K562 (cell line): ENCODE results near the gene YES1. TPM values are rescaled to one million over a fixed set of nuclear protein-coding genes. Genes with fewer than 3 reads are reported as not detected.

Experiments
- CBX2 ChIP-seq: fragments of 200-600 bp; sonication (generic); IDR thresholded peaks from one replicate; pipeline ENCODE4 v1.6.1; 2012; ENCODE audit warnings: mild to moderate bottlenecking, low read length, inconsistent platforms; ENCODE audit not compliant: insufficient read depth, poor library complexity, severe bottlenecking
- HDAC2 ChIP-seq: fragments of 450-650 bp; IDR thresholded peaks from 2 replicates; pipeline ENCODE4 v1.6.1; 2016; ENCODE audit warnings: mild to moderate bottlenecking
- HOMEZ ChIP-seq: fragments of 250-450 bp; sonication (Bioruptor Pico); IDR thresholded peaks from 2 replicates; pipeline ENCODE4 v1.4.0; 2020; ENCODE audit warnings: mild to moderate bottlenecking, moderate library complexity
- LARP7 ChIP-seq: fragments of 450-650 bp; IDR thresholded peaks from 2 replicates; pipeline ENCODE4 v1.6.1; 2016
- MTA1 ChIP-seq: fragments of 450-650 bp; IDR thresholded peaks from 2 replicates; pipeline ENCODE4 v1.6.1; 2017; ENCODE audit warnings: borderline replicate concordance
- MXI1 ChIP-seq: IDR thresholded peaks from 2 replicates; pipeline ENCODE4 v1.6.1; 2011; ENCODE audit warnings: low read depth, mild to moderate bottlenecking, improper control_type of control experiment, low read length
- MYNN ChIP-seq, 2 experiments: sonication (generic); formaldehyde crosslinking in 1 of 2; IDR thresholded peaks; 2 replicates each; pipeline versions ENCODE4 v1.5.0 to v1.6.1; 2016 to 2020; ENCODE audit warnings: antibody characterized with exemption in 1 of 2, missing genetic modification reagents in 1 of 2
- NFATC3 ChIP-seq: fragments of 450-650 bp; IDR thresholded peaks from 2 replicates; pipeline ENCODE4 v1.6.1; 2017; ENCODE audit warnings: mild to moderate bottlenecking
- NKRF ChIP-seq: fragments of 450-650 bp; IDR thresholded peaks from 2 replicates; pipeline ENCODE4 v1.6.1; 2016; ENCODE audit warnings: borderline replicate concordance
- PRDM10 ChIP-seq: fragments of 450-650 bp; IDR thresholded peaks from 2 replicates; pipeline ENCODE4 v1.6.1; 2018; ENCODE audit not compliant: partially characterized antibody
- RAD51 ChIP-seq: fragments of 450-650 bp; IDR thresholded peaks from 2 replicates; pipeline ENCODE4 v1.7.1; 2016; ENCODE audit warnings: low read depth, mild to moderate bottlenecking, borderline replicate concordance
- RBFOX2 ChIP-seq: fragments of 200-400 bp; formaldehyde crosslinking; IDR thresholded peaks from 2 replicates; pipeline ENCODE4 v1.6.1; 2017; ENCODE audit warnings: low read depth, mild to moderate bottlenecking, low read length, moderate library complexity
- SMARCA5 ChIP-seq: fragments of 450-650 bp; IDR thresholded peaks from 2 replicates; pipeline ENCODE4 v1.6.1; 2016
- SMARCE1 ChIP-seq: fragments of 450-650 bp; IDR thresholded peaks from 2 replicates; pipeline ENCODE4 v1.7.1; 2016; ENCODE audit warnings: mild to moderate bottlenecking
- SMC3 ChIP-seq: conservative IDR thresholded peaks from 2 replicates; pipeline ENCODE4 v1.6.1; 2011; ENCODE audit warnings: low read depth, low read length, improper control_type of control experiment; ENCODE audit not compliant: insufficient read depth
- TBP ChIP-seq: optimal IDR thresholded peaks from 2 replicates; pipeline ENCODE3; 2011; ENCODE audit warnings: low read depth, low read length, improper control_type of control experiment
- VEZF1 ChIP-seq: fragments of 200-800 bp; sonication (Bioruptor generic); IDR thresholded peaks from 2 replicates; pipeline ENCODE4 v1.6.1; 2017; ENCODE audit warnings: missing genetic modification characterization, missing compliant biosample characterization
- ZNF197 ChIP-seq: fragments of 200-800 bp; sonication (Bioruptor generic); IDR thresholded peaks from 2 replicates; pipeline ENCODE4 v1.6.1; 2016; ENCODE audit warnings: low read depth, missing genetic modification characterization, missing compliant biosample characterization
- ZNF212 ChIP-seq: fragments of 450-650 bp; formaldehyde crosslinking; IDR thresholded peaks from 2 replicates; pipeline ENCODE4 v1.4.0; 2020; ENCODE audit warnings: mild to moderate bottlenecking
- ZNF311 ChIP-seq: fragments of 250-450 bp; sonication (Bioruptor Pico); IDR thresholded peaks from 2 replicates; pipeline ENCODE4 v1.4.0; 2020; ENCODE audit warnings: mild to moderate bottlenecking, moderate library complexity
- ZNF586 ChIP-seq: fragments of 450-650 bp; formaldehyde crosslinking; conservative IDR thresholded peaks from 2 replicates; pipeline ENCODE4 v1.4.0; 2020; ENCODE audit warnings: mild to moderate bottlenecking, moderate library complexity
- polyA plus RNA-seq, 8 experiments: library from polyadenylated mRNA; depleted of rRNA in 4 of 8; stranded (reverse) in 5 of 8; unstranded in 3 of 8; fragments of >200 nt; fragmentation: Nextera tagmentation in 2 of 8; fragmentation: Illumina TruSeq in 1 of 8; extraction: Ambion mirVana in 2 of 8; extraction: Trizol in 1 of 8; gene quantifications; 2 replicates each; pipeline versions ENCODE4 v1.2.1 to v1.2.3, GENCODE V29; 2011 to 2014; ENCODE audit warnings: inconsistent platforms in 1 of 8, missing spikeins in 1 of 8
- total RNA-seq, 7 experiments: library from RNA; depleted of rRNA in 6 of 7; stranded (reverse); fragments of >200 nt in 6 of 7; fragmentation: Illumina TruSeq in 2 of 7; extraction: Trizol in 2 of 7; gene quantifications; 2 replicates each; pipeline versions ENCODE4 v1.2.1 to v1.2.3, GENCODE V29; 2011 to 2021; ENCODE audit warnings: low replicate concordance in 1 of 7

YES1 gene
- total and polyA plus RNA-seq, 9 of the 15 experiments (the other 6 are each of a cell fraction or from before 2014, with no cell fraction given), result 37.2 to 115 (median 77.7) TPM

- TF ChIP-seq MYNN (IDR thresholded peaks at IDR 0.05), result peak; percentile 71; the same call in 1 of the 2 replicates
- TF ChIP-seq MYNN (CRISPR knock-in tag; IDR thresholded peaks at IDR 0.05), result no peak
- TF ChIP-seq CBX2, result no peak
- no peak for TF ChIP-seq SMARCA5
- peak; percentile 45; the same call in 1 of the 2 replicates for TF ChIP-seq RAD51
- no peak for TF ChIP-seq TBP
- 0 out of 2 replicates have a peak, but pooled peaks have one; percentile 36 for TF ChIP-seq SMC3
- peak; percentile 81 for TF ChIP-seq SMARCE1
- no peak for TF ChIP-seq ZNF212
- 0 out of 2 replicates have a peak, but pooled peaks have one; percentile 37 for TF ChIP-seq MXI1
- no peak for TF ChIP-seq PRDM10
- no peak for TF ChIP-seq LARP7
- TF ChIP-seq MTA1, result peak; percentile 31; the same call in 1 of the 2 replicates
- peak; percentile 72 for TF ChIP-seq RBFOX2
- TF ChIP-seq HDAC2, result peak; percentile 87
- no peak for TF ChIP-seq ZNF311
- TF ChIP-seq HOMEZ (CRISPR knock-in tag), result no peak
- TF ChIP-seq NFATC3, result 0 out of 2 replicates have a peak, but pooled peaks have one; percentile 32
- no peak for TF ChIP-seq VEZF1 (CRISPR knock-in tag)
- no peak for TF ChIP-seq ZNF586 (CRISPR knock-in tag)
- peak; percentile 74; the same call in 1 of the 2 replicates for TF ChIP-seq NKRF
- no peak for TF ChIP-seq ZNF197 (CRISPR knock-in tag)
These were observed 20.1 kb upstream of the YES1 start (continued) for GRCh38 chr18:832085-832681.
